ENCODE data around the gene MNAT1.

DNA sequence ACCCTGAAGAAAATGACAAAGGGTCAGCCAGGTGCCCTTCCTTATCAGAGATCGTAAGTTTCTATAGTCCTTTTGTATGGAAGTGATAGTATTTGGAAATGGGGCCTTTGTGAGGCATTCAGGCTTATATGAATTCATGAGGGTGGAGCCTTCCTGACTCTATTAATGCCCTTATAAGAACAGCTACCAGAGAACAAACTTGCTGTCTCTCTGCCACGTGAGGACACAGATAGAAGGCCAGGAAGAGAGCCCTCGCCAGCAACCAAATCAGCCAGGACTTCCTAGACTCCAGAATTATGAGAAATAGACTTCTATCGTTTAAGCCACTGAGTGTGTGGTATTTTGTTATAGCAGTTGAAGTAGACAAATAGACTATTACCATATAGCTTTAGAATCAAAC, 209.6 kb downstream of the MNAT1 start:
- TF ChIP-seq, protein P1, sequence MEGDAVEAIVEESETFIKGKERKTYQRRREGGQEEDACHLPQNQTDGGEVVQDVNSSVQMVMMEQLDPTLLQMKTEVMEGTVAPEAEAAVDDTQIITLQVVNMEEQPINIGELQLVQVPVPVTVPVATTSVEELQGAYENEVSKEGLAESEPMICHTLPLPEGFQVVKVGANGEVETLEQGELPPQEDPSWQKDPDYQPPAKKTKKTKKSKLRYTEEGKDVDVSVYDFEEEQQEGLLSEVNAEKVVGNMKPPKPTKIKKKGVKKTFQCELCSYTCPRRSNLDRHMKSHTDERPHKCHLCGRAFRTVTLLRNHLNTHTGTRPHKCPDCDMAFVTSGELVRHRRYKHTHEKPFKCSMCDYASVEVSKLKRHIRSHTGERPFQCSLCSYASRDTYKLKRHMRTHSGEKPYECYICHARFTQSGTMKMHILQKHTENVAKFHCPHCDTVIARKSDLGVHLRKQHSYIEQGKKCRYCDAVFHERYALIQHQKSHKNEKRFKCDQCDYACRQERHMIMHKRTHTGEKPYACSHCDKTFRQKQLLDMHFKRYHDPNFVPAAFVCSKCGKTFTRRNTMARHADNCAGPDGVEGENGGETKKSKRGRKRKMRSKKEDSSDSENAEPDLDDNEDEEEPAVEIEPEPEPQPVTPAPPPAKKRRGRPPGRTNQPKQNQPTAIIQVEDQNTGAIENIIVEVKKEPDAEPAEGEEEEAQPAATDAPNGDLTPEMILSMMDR (IDR thresholded peaks at IDR 0.05 in 8 of 11, conservative IDR thresholded peaks at IDR 0.05 in 3 of 11) = no peak
- TF ChIP-seq POLR2A (IDR thresholded peaks at IDR 0.05) (no peak), POLR2AphosphoS5 (IDR thresholded peaks at IDR 0.05) (no peak)

All from spleen (tissue), 7 donors.